HL-60 (cell line): ENCODE results near the gene ARHGAP27.
"Not testable (repeated sequence)": the region's sequence is repeated elsewhere in the genome, so short reads cannot be mapped to it uniquely, and the experiment has no call there.

Experiments
- GABPA ChIP-seq: IDR thresholded peaks from 2 replicates; pipeline ENCODE4 v1.6.1; 2012; ENCODE audit warnings: low read depth
- POLR2AphosphoS5 ChIP-seq: IDR thresholded peaks from 2 replicates; pipeline ENCODE4 v1.6.1; 2012; ENCODE audit warnings: low read depth
- SPI1 ChIP-seq: IDR thresholded peaks from 2 replicates; pipeline ENCODE4 v1.6.1; 2012; ENCODE audit warnings: low read depth, mild to moderate bottlenecking, borderline replicate concordance
- TF ChIP-seq, protein P1 (sequence below): IDR thresholded peaks from one replicate; pipeline ENCODE4 v1.5.1; 2011; ENCODE audit warnings: low read length, control low read depth, inconsistent platforms; ENCODE audit not compliant: insufficient read depth
- TF ChIP-seq, protein P2 (sequence below): IDR thresholded peaks from 2 replicates; pipeline ENCODE4 v1.6.1; 2012; ENCODE audit warnings: low read depth; ENCODE audit not compliant: insufficient replicate concordance

DNA sequence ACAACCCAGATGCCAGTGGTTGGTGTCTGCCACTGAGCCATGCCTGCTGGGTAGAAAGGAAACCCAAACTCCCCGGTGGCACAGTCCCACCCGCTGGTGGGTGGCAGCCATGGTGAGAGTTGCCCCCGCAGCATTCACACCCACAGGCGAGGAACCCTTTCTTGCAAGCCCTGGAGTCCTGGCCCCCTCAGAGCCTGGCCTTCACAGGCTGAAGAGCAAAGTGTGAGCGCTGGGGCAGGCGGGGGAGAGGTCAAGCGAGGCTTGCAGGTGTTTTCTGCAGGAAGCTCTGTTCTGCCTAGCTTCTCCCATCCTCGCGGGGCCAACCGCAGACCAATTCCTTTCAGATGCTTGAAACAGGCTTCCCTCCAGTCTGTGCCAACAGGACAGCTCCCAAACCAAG lies 19.0 kb upstream of the ARHGAP27 start:
- TF ChIP-seq, protein P1, sequence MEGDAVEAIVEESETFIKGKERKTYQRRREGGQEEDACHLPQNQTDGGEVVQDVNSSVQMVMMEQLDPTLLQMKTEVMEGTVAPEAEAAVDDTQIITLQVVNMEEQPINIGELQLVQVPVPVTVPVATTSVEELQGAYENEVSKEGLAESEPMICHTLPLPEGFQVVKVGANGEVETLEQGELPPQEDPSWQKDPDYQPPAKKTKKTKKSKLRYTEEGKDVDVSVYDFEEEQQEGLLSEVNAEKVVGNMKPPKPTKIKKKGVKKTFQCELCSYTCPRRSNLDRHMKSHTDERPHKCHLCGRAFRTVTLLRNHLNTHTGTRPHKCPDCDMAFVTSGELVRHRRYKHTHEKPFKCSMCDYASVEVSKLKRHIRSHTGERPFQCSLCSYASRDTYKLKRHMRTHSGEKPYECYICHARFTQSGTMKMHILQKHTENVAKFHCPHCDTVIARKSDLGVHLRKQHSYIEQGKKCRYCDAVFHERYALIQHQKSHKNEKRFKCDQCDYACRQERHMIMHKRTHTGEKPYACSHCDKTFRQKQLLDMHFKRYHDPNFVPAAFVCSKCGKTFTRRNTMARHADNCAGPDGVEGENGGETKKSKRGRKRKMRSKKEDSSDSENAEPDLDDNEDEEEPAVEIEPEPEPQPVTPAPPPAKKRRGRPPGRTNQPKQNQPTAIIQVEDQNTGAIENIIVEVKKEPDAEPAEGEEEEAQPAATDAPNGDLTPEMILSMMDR, result not testable (repeated sequence)
- TF ChIP-seq POLR2AphosphoS5, SPI1, GABPA: not testable (repeated sequence)
- TF ChIP-seq, protein P2, sequence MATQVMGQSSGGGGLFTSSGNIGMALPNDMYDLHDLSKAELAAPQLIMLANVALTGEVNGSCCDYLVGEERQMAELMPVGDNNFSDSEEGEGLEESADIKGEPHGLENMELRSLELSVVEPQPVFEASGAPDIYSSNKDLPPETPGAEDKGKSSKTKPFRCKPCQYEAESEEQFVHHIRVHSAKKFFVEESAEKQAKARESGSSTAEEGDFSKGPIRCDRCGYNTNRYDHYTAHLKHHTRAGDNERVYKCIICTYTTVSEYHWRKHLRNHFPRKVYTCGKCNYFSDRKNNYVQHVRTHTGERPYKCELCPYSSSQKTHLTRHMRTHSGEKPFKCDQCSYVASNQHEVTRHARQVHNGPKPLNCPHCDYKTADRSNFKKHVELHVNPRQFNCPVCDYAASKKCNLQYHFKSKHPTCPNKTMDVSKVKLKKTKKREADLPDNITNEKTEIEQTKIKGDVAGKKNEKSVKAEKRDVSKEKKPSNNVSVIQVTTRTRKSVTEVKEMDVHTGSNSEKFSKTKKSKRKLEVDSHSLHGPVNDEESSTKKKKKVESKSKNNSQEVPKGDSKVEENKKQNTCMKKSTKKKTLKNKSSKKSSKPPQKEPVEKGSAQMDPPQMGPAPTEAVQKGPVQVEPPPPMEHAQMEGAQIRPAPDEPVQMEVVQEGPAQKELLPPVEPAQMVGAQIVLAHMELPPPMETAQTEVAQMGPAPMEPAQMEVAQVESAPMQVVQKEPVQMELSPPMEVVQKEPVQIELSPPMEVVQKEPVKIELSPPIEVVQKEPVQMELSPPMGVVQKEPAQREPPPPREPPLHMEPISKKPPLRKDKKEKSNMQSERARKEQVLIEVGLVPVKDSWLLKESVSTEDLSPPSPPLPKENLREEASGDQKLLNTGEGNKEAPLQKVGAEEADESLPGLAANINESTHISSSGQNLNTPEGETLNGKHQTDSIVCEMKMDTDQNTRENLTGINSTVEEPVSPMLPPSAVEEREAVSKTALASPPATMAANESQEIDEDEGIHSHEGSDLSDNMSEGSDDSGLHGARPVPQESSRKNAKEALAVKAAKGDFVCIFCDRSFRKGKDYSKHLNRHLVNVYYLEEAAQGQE, result not testable (repeated sequence)
